Measurements from ENCODE around the gene MAP2K7.

Gene MAP2K7

DNA sequence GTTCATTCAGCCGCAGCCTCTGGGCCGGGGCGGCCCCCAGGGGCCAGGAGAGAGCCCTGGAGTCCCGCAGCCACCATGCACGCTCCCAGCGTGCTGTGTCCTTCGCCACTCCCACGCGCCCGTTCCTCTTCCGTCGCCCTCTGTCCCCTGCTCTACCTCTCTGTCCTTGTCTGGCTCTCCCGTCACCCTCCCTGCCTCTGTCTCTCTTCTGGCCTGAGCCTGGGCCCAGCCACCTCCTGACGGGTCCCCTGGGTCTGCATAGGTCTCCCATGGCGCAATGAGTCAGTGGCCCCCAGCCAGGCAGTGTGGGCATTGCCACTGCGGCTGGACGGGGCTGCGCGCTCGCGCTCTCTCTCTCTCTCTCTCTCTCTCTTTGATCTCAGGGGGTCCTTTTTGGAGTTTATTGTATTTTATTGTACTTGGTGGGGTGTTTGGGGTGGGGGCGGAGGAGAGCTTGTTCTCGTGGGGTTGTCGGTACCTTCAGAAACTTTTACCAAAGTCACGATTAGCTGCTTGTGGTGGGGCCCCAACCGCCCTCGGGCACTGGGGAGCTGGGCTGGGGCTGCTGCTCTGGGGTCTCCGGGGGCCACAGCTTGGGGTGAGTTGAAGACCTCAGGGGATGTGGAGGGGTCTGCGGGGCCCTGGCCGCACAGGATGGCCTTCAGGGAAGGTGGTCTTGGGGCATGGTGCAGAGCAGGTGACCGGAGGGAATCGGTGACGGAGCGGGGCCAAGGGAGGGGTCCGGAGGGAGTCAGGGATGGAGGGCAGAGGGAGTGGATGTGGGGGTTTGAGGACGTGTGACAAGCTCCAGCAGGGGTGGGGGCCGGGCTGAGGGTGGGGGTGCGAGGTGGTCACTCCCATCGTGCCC, 9.3 kb downstream of the MAP2K7 start:
- ChIA-PET CTCF (interaction anchor here (0.9 to 3.4 kb wide), 2 partner anchors 16 to 44 kb away, joined by 4 to 12 read pairs; no protein-coding TSS in a partner anchor), POLR2A (no interaction called here)
- H3K4me1 ChIP-seq (ENCODE audit: control extremely low read depth in 1 of 4, control insufficient read depth in 4 of 4, insufficient read depth in 4 of 4, low read length in 3 of 4): peaks cover 0 to 28% (median 25%) of the 10 kb centered on the region in 4 experiments
- no peak overlapping the region for H3K4me3 ChIP-seq (ENCODE audit: control insufficient read depth in 1 of 7, extremely low read depth in 1 of 7, insufficient read depth in 4 of 7, low read depth in 2 of 7, low read length in 6 of 7)
- no peak for DNase-seq
- H3K9me3 ChIP-seq (ENCODE audit: control extremely low read depth in 1 of 5, control insufficient read depth in 4 of 5, insufficient read depth in 2 of 5, low read depth in 1 of 5, low read length in 4 of 5): no peaks in the 10 kb centered on the region
- WGBS (ENCODE audit: insufficient coverage): 94% methylated on average over 31 of the region's 39 CpGs
- H3K36me3 ChIP-seq (ENCODE audit: control insufficient read depth in 4 of 4, insufficient read depth in 4 of 4, low read length in 3 of 4): peaks cover 8 to 42% (median 28%) of the 10 kb centered on the region in 4 experiments
- peaks cover 0 to 40% (median 8%) of the 10 kb centered on the region in 5 experiments for H3K27me3 ChIP-seq (replicated peaks in 2 of 5; ENCODE audit: control insufficient read depth in 4 of 5, insufficient read depth in 5 of 5, low read length in 4 of 5)
- H3K27ac ChIP-seq (ENCODE audit: insufficient read depth in 1 of 2, low read depth in 1 of 2, low read length in 2 of 2, poor library complexity in 1 of 2, severe bottlenecking in 2 of 2): no peak overlapping the region

DNA sequence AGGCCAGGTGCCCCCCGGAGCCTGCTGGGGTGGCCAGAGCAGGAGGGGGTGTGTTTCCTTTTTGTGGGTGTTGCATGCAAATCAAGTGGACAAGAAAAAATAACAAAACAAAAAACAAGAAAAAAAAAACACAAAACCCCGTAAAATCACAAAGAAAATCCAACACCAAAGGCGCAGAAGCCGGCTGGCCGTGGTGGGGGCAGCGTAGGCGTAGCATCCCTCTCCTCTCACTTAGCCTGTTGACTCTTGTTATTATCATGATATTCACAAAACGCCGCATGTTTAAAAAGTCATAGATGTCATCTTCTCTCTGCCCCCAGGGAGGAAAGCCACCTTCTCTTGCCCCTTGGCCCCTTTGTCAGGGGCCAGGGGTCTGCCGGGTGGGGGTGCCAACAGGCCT, 10.0 kb downstream of the MAP2K7 start:
- POLR2A ChIA-PET: no interaction called here
- peaks cover 0 to 46% (median 13%) of the 10 kb centered on the region in 5 experiments for H3K27me3 ChIP-seq (replicated peaks in 2 of 5; ENCODE audit: control insufficient read depth in 4 of 5, insufficient read depth in 5 of 5, low read length in 4 of 5)

DNA sequence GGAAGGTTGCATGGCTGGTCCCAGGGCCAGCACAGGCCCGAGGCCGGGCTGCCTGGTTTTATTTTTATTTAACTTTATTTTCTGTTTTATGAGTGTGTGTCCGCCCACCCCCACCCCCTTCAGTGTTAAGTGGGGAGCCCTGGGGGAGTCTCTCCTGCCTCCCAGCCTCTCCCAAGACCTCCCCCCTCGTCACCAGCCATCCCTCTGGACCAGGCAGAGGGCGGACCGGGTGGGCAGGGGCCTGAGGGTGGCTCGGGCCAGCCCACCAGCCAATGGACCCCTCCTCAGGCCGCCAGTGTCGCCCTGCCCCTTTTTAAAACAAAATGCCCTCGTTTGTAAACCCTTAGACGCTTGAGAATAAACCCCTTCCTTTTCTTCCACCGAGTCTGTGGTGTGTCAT, 10.4 kb downstream of the MAP2K7 start:
- CTCF ChIA-PET: no interaction called here
- POLR2A ChIA-PET: no interaction called here
- DNase-seq: no peak
- Histone ChIP-seq H3K27ac (ENCODE audit: insufficient read depth in 1 of 2, low read depth in 1 of 2, low read length in 2 of 2, poor library complexity in 1 of 2, severe bottlenecking in 2 of 2) (no peak overlapping the region), H3K4me3 (ENCODE audit: control insufficient read depth in 1 of 7, extremely low read depth in 1 of 7, insufficient read depth in 4 of 7, low read depth in 2 of 7, low read length in 6 of 7) (no peak overlapping the region), H3K36me3 (ENCODE audit: control insufficient read depth in 4 of 4, insufficient read depth in 4 of 4, low read length in 3 of 4) (peaks cover 8 to 38% (median 27%) of the 10 kb centered on the region in 4 experiments), H3K9me3 (ENCODE audit: control extremely low read depth in 1 of 5, control insufficient read depth in 4 of 5, insufficient read depth in 2 of 5, low read depth in 1 of 5, low read length in 4 of 5) (no peaks in the 10 kb centered on the region), H3K4me1 (ENCODE audit: control extremely low read depth in 1 of 4, control insufficient read depth in 4 of 4, insufficient read depth in 4 of 4, low read length in 3 of 4) (peaks cover 0 to 30% (median 28%) of the 10 kb centered on the region in 4 experiments), H3K27me3 (replicated peaks in 2 of 5; ENCODE audit: control insufficient read depth in 4 of 5, insufficient read depth in 5 of 5, low read length in 4 of 5) (peaks cover 0 to 50% (median 15%) of the 10 kb centered on the region in 5 experiments)
- WGBS (ENCODE audit: insufficient coverage): 82% methylated on average over 5 of the region's 12 CpGs

More for the DNA sequence above, 10.0 kb downstream of the MAP2K7 start:
- WGBS (ENCODE audit: insufficient coverage): 100% methylated on average over 8 of the region's 10 CpGs
- no peak overlapping the region for H3K27ac ChIP-seq (ENCODE audit: insufficient read depth in 1 of 2, low read depth in 1 of 2, low read length in 2 of 2, poor library complexity in 1 of 2, severe bottlenecking in 2 of 2)
- DNase-seq: no peak
- H3K4me3 ChIP-seq (ENCODE audit: control insufficient read depth in 1 of 7, extremely low read depth in 1 of 7, insufficient read depth in 4 of 7, low read depth in 2 of 7, low read length in 6 of 7): no peak overlapping the region
- CTCF ChIA-PET: interaction anchor here (3.4 kb wide), 1 partner anchor 45 kb away, joined by 12 read pairs; no protein-coding TSS in a partner anchor
- H3K36me3 ChIP-seq (ENCODE audit: control insufficient read depth in 4 of 4, insufficient read depth in 4 of 4, low read length in 3 of 4): peaks cover 8 to 38% (median 28%) of the 10 kb centered on the region in 4 experiments
- H3K9me3 ChIP-seq (ENCODE audit: control extremely low read depth in 1 of 5, control insufficient read depth in 4 of 5, insufficient read depth in 2 of 5, low read depth in 1 of 5, low read length in 4 of 5): no peaks in the 10 kb centered on the region
- peaks cover 0 to 29% (median 26%) of the 10 kb centered on the region in 4 experiments for H3K4me1 ChIP-seq (ENCODE audit: control extremely low read depth in 1 of 4, control insufficient read depth in 4 of 4, insufficient read depth in 4 of 4, low read length in 3 of 4)

DNA sequence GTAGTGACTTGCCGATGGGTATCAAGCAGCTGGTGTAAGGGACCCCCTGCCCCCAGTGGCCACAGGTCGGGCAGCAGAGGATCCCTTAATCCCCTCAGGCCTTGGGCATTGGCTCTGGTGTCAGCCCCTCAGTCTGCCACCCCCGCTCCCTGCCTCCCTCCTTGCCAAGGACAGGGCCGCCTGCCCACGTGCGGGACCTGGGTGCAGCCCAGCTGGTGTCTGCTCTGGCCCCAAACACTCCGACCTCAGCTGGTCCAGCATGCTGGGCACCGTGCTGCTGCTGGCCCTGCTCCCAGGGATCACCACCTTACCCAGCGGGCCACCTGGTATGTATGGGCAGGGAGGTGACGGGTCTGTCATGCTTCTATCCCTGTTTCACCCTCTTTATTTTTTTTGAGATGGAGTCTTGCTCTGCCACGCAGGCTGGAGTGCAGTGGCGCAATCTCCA, 10.9 kb downstream of the MAP2K7 start, which contains the start of gene TGFBR3L:
Gene TGFBR3L, plus strand, starts transcription at position 233 of the 448 bp plus-strand sequence.
- POLR2A ChIA-PET: no interaction called here
- CTCF ChIA-PET: interaction anchor here (2.0 kb wide), 1 partner anchor 9 kb away, joined by 7 read pairs; no protein-coding TSS in a partner anchor

DNA sequence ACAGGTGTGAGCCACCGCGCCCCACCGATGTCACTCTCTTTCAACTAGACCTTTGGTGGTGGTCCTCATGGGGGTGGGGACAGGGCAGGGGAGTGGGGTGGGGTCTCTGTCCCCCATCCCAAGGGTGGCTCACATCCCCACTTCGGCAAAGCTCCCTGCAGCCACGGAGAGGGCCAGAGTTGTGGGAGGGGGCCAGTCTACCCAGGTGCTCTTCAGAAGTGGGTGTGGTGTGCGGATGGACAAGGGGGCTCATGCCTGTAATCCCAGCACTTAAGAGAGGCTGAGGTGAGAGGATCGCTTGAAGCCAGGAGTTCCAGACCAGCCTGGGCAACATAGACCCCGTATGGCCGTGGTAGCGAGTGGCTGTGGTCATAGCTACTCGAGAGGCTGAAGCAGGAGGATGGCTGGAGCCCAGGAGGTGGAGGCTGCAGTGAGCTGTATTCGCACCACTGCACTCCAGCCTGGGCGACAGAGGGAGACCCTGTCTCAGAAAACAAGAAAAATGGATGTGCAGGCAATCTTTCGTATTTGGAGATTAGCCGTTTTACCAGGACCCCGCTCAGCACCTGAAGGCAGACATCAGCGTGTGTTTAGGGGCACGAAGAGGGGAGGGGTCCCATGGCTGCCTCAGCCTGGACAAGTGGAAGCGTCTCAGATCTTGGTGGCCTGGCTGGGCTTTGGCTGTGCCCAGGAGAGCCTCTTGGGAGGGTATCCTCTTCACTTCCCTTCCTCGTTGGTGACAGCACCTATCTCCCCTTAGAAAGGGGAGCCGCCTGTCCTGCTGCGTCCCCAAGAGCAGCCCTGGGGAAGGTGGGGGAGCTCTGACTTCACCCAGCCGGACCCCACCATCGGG, 11.8 kb downstream of the MAP2K7 start:
- Histone ChIP-seq H3K4me1 (ENCODE audit: control extremely low read depth in 1 of 4, control insufficient read depth in 4 of 4, insufficient read depth in 4 of 4, low read length in 3 of 4) (peaks cover 0 to 40% (median 36%) of the 10 kb centered on the region in 4 experiments), H3K27ac (ENCODE audit: insufficient read depth in 1 of 2, low read depth in 1 of 2, low read length in 2 of 2, poor library complexity in 1 of 2, severe bottlenecking in 2 of 2) (no peak overlapping the region), H3K4me3 (ENCODE audit: control insufficient read depth in 1 of 7, extremely low read depth in 1 of 7, insufficient read depth in 4 of 7, low read depth in 2 of 7, low read length in 6 of 7) (peak overlapping the region in 5 of 7 experiments; percentile 23 to 50 (median 37)), H3K27me3 (replicated peaks in 2 of 5; ENCODE audit: control insufficient read depth in 4 of 5, insufficient read depth in 5 of 5, low read length in 4 of 5) (peaks cover 0 to 58% (median 15%) of the 10 kb centered on the region in 5 experiments), H3K9me3 (ENCODE audit: control extremely low read depth in 1 of 5, control insufficient read depth in 4 of 5, insufficient read depth in 2 of 5, low read depth in 1 of 5, low read length in 4 of 5) (no peaks in the 10 kb centered on the region), H3K36me3 (ENCODE audit: control insufficient read depth in 4 of 4, insufficient read depth in 4 of 4, low read length in 3 of 4) (peaks cover 8 to 26% (median 19%) of the 10 kb centered on the region in 4 experiments)
- no peak for DNase-seq
- 45% methylated on average over 20 of the region's 24 CpGs for WGBS (ENCODE audit: insufficient coverage)
- ChIA-PET POLR2A (interaction anchor here (0.8 kb wide), 1 partner anchor 28 kb away, joined by 5 read pairs; the partner anchor contains the start of gene TIMM44), CTCF (interaction anchor here (0.6 to 2.0 kb wide), 4 partner anchors 9 to 342 kb away, joined by 3 to 7 read pairs (median 4); no protein-coding TSS in a partner anchor)

More for the DNA sequence above, 10.9 kb downstream of the MAP2K7 start, which contains the start of gene TGFBR3L:
- WGBS (ENCODE audit: insufficient coverage): 97% methylated on average over 7 of the region's 12 CpGs
- Histone ChIP-seq H3K4me1 (ENCODE audit: control extremely low read depth in 1 of 4, control insufficient read depth in 4 of 4, insufficient read depth in 4 of 4, low read length in 3 of 4) (peaks cover 0 to 35% (median 31%) of the 10 kb centered on the region in 4 experiments), H3K27me3 (replicated peaks in 2 of 5; ENCODE audit: control insufficient read depth in 4 of 5, insufficient read depth in 5 of 5, low read length in 4 of 5) (peaks cover 0 to 56% (median 15%) of the 10 kb centered on the region in 5 experiments), H3K9me3 (ENCODE audit: control extremely low read depth in 1 of 5, control insufficient read depth in 4 of 5, insufficient read depth in 2 of 5, low read depth in 1 of 5, low read length in 4 of 5) (no peaks in the 10 kb centered on the region), H3K27ac (ENCODE audit: insufficient read depth in 1 of 2, low read depth in 1 of 2, low read length in 2 of 2, poor library complexity in 1 of 2, severe bottlenecking in 2 of 2) (no peak within 1 kb of the TSS), H3K4me3 (ENCODE audit: control insufficient read depth in 1 of 7, extremely low read depth in 1 of 7, insufficient read depth in 4 of 7, low read depth in 2 of 7, low read length in 6 of 7) (no peak within 1 kb of the TSS), H3K36me3 (ENCODE audit: control insufficient read depth in 4 of 4, insufficient read depth in 4 of 4, low read length in 3 of 4) (peaks cover 8 to 33% (median 27%) of the 10 kb centered on the region in 4 experiments)
- no peak for DNase-seq

DNA sequence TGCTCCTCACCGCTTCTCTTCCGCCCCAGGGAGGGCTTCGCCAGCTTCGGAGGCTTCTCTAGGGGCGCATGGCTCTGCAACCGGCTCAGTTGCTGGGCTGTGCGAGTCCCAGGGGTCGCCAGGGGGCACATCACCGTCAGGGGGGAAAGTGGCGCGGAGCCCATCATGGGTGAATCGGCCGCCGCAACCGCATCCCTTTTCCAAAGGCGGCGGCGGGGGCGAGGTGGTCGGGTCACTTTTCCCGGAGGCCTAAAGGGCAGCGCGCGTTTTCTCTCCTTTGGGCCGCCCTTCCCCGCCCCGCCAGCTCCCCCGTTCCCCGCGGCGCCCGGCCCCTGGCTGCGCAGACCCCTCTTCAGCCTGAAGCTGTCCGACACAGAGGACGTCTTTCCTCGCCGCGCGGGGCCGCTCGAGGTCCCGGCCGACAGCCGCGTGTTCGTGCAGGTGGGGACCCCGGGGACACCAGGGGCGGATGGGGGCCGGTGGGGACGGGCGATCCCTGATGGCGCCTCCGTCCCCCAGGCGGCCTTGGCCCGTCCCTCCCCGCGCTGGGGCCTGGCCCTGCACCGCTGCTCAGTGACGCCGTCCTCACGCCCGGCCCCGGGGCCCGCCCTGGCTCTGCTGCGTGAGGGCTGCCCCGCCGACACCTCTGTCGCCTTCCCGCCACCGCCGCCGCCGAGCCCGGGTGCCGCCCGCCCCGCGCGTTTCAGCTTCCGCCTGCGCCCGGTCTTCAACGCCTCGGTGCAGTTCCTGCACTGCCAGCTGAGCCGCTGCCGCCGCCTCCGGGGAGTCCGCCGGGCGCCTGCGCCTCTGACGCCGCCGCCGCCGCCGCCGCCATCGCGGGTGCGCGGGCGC, 12.7 kb downstream of the MAP2K7 start:
- peak in 2 of 3 donors; percentile 40 to 57 for DNase-seq
- Histone ChIP-seq H3K27me3 (replicated peaks in 2 of 5; ENCODE audit: control insufficient read depth in 4 of 5, insufficient read depth in 5 of 5, low read length in 4 of 5) (peaks cover 0 to 58% (median 15%) of the 10 kb centered on the region in 5 experiments), H3K36me3 (ENCODE audit: control insufficient read depth in 4 of 4, insufficient read depth in 4 of 4, low read length in 3 of 4) (peaks cover 5 to 18% (median 11%) of the 10 kb centered on the region in 4 experiments)

More for the DNA sequence above, 12.7 kb downstream of the MAP2K7 start:
- Histone ChIP-seq H3K9me3 (ENCODE audit: control extremely low read depth in 1 of 5, control insufficient read depth in 4 of 5, insufficient read depth in 2 of 5, low read depth in 1 of 5, low read length in 4 of 5) (no peaks in the 10 kb centered on the region), H3K4me1 (ENCODE audit: control extremely low read depth in 1 of 4, control insufficient read depth in 4 of 4, insufficient read depth in 4 of 4, low read length in 3 of 4) (peaks cover 0 to 45% (median 41%) of the 10 kb centered on the region in 4 experiments), H3K27ac (ENCODE audit: insufficient read depth in 1 of 2, low read depth in 1 of 2, low read length in 2 of 2, poor library complexity in 1 of 2, severe bottlenecking in 2 of 2) (no peak overlapping the region), H3K4me3 (ENCODE audit: control insufficient read depth in 1 of 7, extremely low read depth in 1 of 7, insufficient read depth in 4 of 7, low read depth in 2 of 7, low read length in 6 of 7) (peak overlapping the region in 5 of 7 experiments; percentile 23 to 56 (median 37))
- ChIA-PET POLR2A (interaction anchor here (0.7 to 0.8 kb wide), 2 partner anchors 15 to 28 kb away, joined by 3 to 5 read pairs; partner anchors contain the start of gene TIMM44), CTCF (interaction anchor here (0.6 to 2.9 kb wide), 7 partner anchors 8 to 341 kb away, joined by 3 to 20 read pairs (median 3); partner anchors contain the start of gene CTXN1)
- WGBS (ENCODE audit: insufficient coverage): under 1% methylated on average over 59 of the region's 104 CpGs
